Panc1 (cell line): ENCODE results near the gene GPSM1. TPM values are rescaled to one million over a fixed set of nuclear protein-coding genes. Genes with fewer than 3 reads are reported as not detected.

ENCODE experiments used
- ATAC-seq: fragments of 200-7000 bp; cut with Tn5 transposase; 2 replicates; pipeline ENCODE4 v1.9.1; 2020; ENCODE audit warnings: mild to moderate bottlenecking, moderate library complexity
- BruUV-seq: library from RNA; stranded (reverse); fragments of 400-500 nt; replicated peaks from 2 replicates; lab custom pipeline; 2021; lab: Mats Ljungman, UMichigan
- CTCF ChIA-PET: fragments of 300-600 bp; sonication (Branson Sonifier 250); formaldehyde crosslinking; loops from one replicate; lab custom pipeline; 2022; ENCODE audit warnings: antibody characterized with exemption; lab: Charles Lee
- POLR2A ChIA-PET: fragments of 300-600 bp; sonication (Branson Sonifier 250); formaldehyde crosslinking; loops from one replicate; lab custom pipeline; 2022; ENCODE audit warnings: antibody characterized with exemption; lab: Charles Lee
- DNase-seq: peaks from one replicate; pipeline ENCODE4 v3.0.0-alpha.2; 2010; ENCODE audit warnings: low read depth, low spot score
- H3K27ac ChIP-seq: 2 replicates; pipeline ENCODE4 v1.5.1; 2011; ENCODE audit warnings: mild to moderate bottlenecking, low read length, inconsistent platforms
- H3K27me3 ChIP-seq: fragments of 200-500 bp; sonication (Bioruptor generic); 2 replicates; pipeline ENCODE4 v1.6.0; 2014; ENCODE audit warnings: low read length, inconsistent platforms; ENCODE audit not compliant: control insufficient read depth, insufficient read depth
- H3K36me3 ChIP-seq: fragments of 200-500 bp; sonication (Bioruptor generic); 2 replicates; pipeline ENCODE4 v1.5.1; 2014; ENCODE audit warnings: inconsistent platforms, mild to moderate bottlenecking, low read length, moderate library complexity; ENCODE audit not compliant: control insufficient read depth, insufficient read depth
- H3K4me1 ChIP-seq: 2 replicates; pipeline ENCODE4 v1.5.1; 2011; ENCODE audit warnings: inconsistent platforms, mild to moderate bottlenecking, low read length, moderate library complexity; ENCODE audit not compliant: control insufficient read depth, insufficient read depth
- H3K4me3 ChIP-seq, 2 experiments: 2 replicates each; pipeline ENCODE4 v1.5.1; 2011 to 2012; ENCODE audit warnings: low read depth in 2 of 2, low read length in 2 of 2, mild to moderate bottlenecking in 2 of 2, inconsistent platforms in 1 of 2, moderate library complexity in 1 of 2
- H3K9me3 ChIP-seq: fragments of 200-500 bp; sonication (Bioruptor generic); 2 replicates; pipeline ENCODE4 v1.5.1; 2014; ENCODE audit warnings: low read depth, mild to moderate bottlenecking, inconsistent platforms, low read length, moderate library complexity; ENCODE audit not compliant: control insufficient read depth, insufficient read depth
- CTCF ChIP-seq: fragments of 450-650 bp; IDR thresholded peaks from 2 replicates; pipeline ENCODE4 v1.5.1; 2017; ENCODE audit warnings: mild to moderate bottlenecking
- POLR2AphosphoS5 ChIP-seq: IDR thresholded peaks from 2 replicates; pipeline ENCODE4 v1.6.1; 2012; ENCODE audit warnings: mild to moderate bottlenecking, low read depth, low read length, moderate library complexity
- REST ChIP-seq, 2 experiments: IDR thresholded peaks; 2 replicates each; pipeline ENCODE4 v1.6.1; 2011 to 2012; ENCODE audit warnings: low read depth in 2 of 2, control low read depth in 1 of 2, low read length in 1 of 2, mild to moderate bottlenecking in 1 of 2, moderate library complexity in 1 of 2; ENCODE audit not compliant: insufficient read depth in 1 of 2
- SIN3A ChIP-seq: IDR thresholded peaks from 2 replicates; pipeline ENCODE4 v1.6.1; 2012; ENCODE audit warnings: low read depth, mild to moderate bottlenecking, low read length, moderate library complexity, borderline replicate concordance; ENCODE audit not compliant: insufficient read depth
- TCF7L2 ChIP-seq: IDR thresholded peaks from 2 replicates; pipeline ENCODE4 v1.6.1; 2011; ENCODE audit warnings: mild to moderate bottlenecking, low read depth, low read length, inconsistent platforms
- in situ Hi-C: cut with HindIII; loops from 2 replicates; pipeline ENCODE4 v1.10.0; 2016; ENCODE audit warnings: low sequenced_read_pairs, low pct_unique_long_range_greater_than_20kb
- intact Hi-C: fragments of 100-400 bp; cut with micrococcal nuclease; formaldehyde crosslinking; loops from one replicate; pipeline ENCODE4 v1.10.0; 2022; ENCODE audit not compliant: unreplicated experiment
- total RNA-seq: library from RNA; stranded (reverse); gene quantifications from one replicate; pipeline ENCODE4 v1.2.1, GENCODE V29; 2021; ENCODE audit not compliant: unreplicated experiment

GPSM1 gene
- total RNA-seq, 1 experiment from 2014 or later, result 14.2 TPM

- in situ Hi-C loops, result no loop called here
- TF ChIP-seq CTCF (no peak), SIN3A (no peak), REST (IDR thresholded peaks at IDR 0.05; ENCODE audit: insufficient read depth in 1 of 2, low read depth in 2 of 2, low read length in 1 of 2) (no peak), POLR2AphosphoS5 (no peak), TCF7L2 (no peak)
- H3K4me1 ChIP-seq, result no peaks in the 10 kb centered on the region
- no peak overlapping the region for H3K4me3 ChIP-seq
- H3K27ac ChIP-seq, result no peak overlapping the region
- ATAC-seq (no peak), DNase-seq (no peak)
- ChIA-PET CTCF (no interaction called here), POLR2A (no interaction called here)
- no TSS peak for BruUV-seq
- no peaks in the 10 kb centered on the region for H3K36me3 ChIP-seq
- no peaks in the 10 kb centered on the region for H3K9me3 ChIP-seq
- intact Hi-C loops, result no loop called here
- H3K27me3 ChIP-seq, result no peaks in the 10 kb centered on the region
Observed at GRCh38 chr9:136379003-136379287, 51.6 kb downstream of the GPSM1 start.

GRCh38 chr9:136379401-136379800 lies 52.1 kb downstream of the GPSM1 start:
- H3K4me1 ChIP-seq, result no peaks in the 10 kb centered on the region

More at GRCh38 chr9:136379401-136379800, 52.1 kb downstream of the GPSM1 start:
- Histone ChIP-seq H3K9me3 (no peaks in the 10 kb centered on the region), H3K36me3 (no peaks in the 10 kb centered on the region), H3K27ac (no peak overlapping the region), H3K27me3 (no peaks in the 10 kb centered on the region), H3K4me3 (no peak overlapping the region)
- no peak for ATAC-seq
- in situ Hi-C loops, result no loop called here
- intact Hi-C loops, result no loop called here
- ChIA-PET POLR2A (no interaction called here), CTCF (no interaction called here)
- TF ChIP-seq TCF7L2, result no peak
- TF ChIP-seq SIN3A, result no peak
- TF ChIP-seq CTCF, result no peak
- no peak for TF ChIP-seq REST (IDR thresholded peaks at IDR 0.05; ENCODE audit: insufficient read depth in 1 of 2, low read depth in 2 of 2, low read length in 1 of 2)
- TF ChIP-seq POLR2AphosphoS5, result no peak
- no TSS peak for BruUV-seq
- DNase-seq, result no peak
